ENCODE results near the gene SHROOM3.

Gene SHROOM3

DNA sequence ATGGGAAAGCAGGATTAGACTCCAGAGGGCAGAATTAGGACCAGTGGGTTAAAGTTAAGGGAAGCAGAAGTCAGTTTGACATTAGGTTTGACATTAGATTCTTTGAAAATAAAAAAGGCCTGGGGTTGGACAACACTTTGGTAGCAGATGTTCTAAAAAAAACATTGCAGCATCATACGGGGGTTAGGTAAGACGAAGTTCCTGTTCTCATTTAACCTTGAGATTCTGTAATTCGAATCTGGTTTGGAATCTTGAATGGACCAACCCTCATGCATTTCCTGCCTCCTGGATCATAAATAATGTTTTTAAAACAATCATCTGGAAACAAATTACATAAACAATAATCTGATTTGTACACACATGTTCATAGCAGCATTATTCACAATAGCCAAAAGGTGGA is 181.0 kb downstream of the SHROOM3 start:
- TF ChIP-seq GLIS3 (CRISPR knock-in tag; IDR thresholded peaks at IDR 0.05): no peak
- TF ChIP-seq ZFP3 (CRISPR knock-in tag; IDR thresholded peaks at IDR 0.05): no peak
- TF ChIP-seq ZNF8 (CRISPR knock-in tag; IDR thresholded peaks at IDR 0.05): no peak
- TF ChIP-seq TCF4 (CRISPR knock-in tag; IDR thresholded peaks at IDR 0.05; ENCODE audit: borderline replicate concordance): no peak
- no peak for TF ChIP-seq BACH2 (CRISPR knock-in tag; IDR thresholded peaks at IDR 0.05; ENCODE audit: borderline replicate concordance)
- TF ChIP-seq PPARA (CRISPR knock-in tag; IDR thresholded peaks at IDR 0.05; ENCODE audit: borderline replicate concordance): no peak
- TF ChIP-seq TOX (CRISPR knock-in tag; IDR thresholded peaks at IDR 0.05; ENCODE audit: borderline replicate concordance): no peak
- TF ChIP-seq POU6F1 (CRISPR knock-in tag; IDR thresholded peaks at IDR 0.05; ENCODE audit: borderline replicate concordance, low read depth): no peak
- no peak for TF ChIP-seq ZC3H10 (CRISPR knock-in tag; IDR thresholded peaks at IDR 0.05)
- TF ChIP-seq ARNTL (CRISPR knock-in tag; IDR thresholded peaks at IDR 0.05; ENCODE audit: borderline replicate concordance, low read depth): no peak
- TF ChIP-seq ZFP30 (CRISPR knock-in tag; IDR thresholded peaks at IDR 0.05): no peak
- no peak for TF ChIP-seq ZNF70 (CRISPR knock-in tag; IDR thresholded peaks at IDR 0.05)
- no peak for ATAC-seq

DNA sequence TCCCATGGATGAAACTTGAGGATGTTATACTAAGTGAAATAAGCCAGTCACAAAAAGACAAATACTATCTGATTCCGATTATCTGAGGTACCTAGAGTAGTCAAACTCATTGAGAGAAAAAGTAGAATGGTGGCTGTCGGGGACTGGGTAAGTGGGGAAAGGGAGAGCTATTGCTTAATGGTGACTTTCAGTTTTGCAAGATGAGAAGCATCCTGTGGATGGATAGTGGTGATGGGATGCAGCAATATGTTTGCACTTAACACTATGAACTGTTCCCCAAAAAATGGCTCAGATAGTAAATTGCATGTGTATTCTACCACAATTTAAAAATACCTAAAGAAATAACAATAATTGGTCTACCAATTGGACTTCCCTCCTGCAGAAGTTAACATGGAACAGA is 181.5 kb downstream of the SHROOM3 start:
- ATAC-seq: 0 out of 3 replicates have a peak, but pooled peaks have one; percentile 19
- TF ChIP-seq GLIS3 (CRISPR knock-in tag; IDR thresholded peaks at IDR 0.05) (no peak), ZC3H10 (CRISPR knock-in tag; IDR thresholded peaks at IDR 0.05) (no peak), POU6F1 (CRISPR knock-in tag; IDR thresholded peaks at IDR 0.05; ENCODE audit: borderline replicate concordance, low read depth) (no peak), ZFP3 (CRISPR knock-in tag; IDR thresholded peaks at IDR 0.05) (no peak), CREB5 (CRISPR knock-in tag; IDR thresholded peaks at IDR 0.05; ENCODE audit: low read depth) (no peak), TCF4 (CRISPR knock-in tag; IDR thresholded peaks at IDR 0.05; ENCODE audit: borderline replicate concordance) (no peak), CSDC2 (CRISPR knock-in tag; IDR thresholded peaks at IDR 0.05) (no peak), SNAI2 (CRISPR knock-in tag; IDR thresholded peaks at IDR 0.05) (no peak), OSR1 (CRISPR knock-in tag; IDR thresholded peaks at IDR 0.05) (no peak), ZFP30 (CRISPR knock-in tag; IDR thresholded peaks at IDR 0.05) (no peak)
- TF ChIP-seq, protein P1, sequence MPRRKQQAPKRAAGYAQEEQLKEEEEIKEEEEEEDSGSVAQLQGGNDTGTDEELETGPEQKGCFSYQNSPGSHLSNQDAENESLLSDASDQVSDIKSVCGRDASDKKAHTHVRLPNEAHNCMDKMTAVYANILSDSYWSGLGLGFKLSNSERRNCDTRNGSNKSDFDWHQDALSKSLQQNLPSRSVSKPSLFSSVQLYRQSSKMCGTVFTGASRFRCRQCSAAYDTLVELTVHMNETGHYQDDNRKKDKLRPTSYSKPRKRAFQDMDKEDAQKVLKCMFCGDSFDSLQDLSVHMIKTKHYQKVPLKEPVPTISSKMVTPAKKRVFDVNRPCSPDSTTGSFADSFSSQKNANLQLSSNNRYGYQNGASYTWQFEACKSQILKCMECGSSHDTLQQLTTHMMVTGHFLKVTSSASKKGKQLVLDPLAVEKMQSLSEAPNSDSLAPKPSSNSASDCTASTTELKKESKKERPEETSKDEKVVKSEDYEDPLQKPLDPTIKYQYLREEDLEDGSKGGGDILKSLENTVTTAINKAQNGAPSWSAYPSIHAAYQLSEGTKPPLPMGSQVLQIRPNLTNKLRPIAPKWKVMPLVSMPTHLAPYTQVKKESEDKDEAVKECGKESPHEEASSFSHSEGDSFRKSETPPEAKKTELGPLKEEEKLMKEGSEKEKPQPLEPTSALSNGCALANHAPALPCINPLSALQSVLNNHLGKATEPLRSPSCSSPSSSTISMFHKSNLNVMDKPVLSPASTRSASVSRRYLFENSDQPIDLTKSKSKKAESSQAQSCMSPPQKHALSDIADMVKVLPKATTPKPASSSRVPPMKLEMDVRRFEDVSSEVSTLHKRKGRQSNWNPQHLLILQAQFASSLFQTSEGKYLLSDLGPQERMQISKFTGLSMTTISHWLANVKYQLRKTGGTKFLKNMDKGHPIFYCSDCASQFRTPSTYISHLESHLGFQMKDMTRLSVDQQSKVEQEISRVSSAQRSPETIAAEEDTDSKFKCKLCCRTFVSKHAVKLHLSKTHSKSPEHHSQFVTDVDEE (CRISPR knock-in tag; IDR thresholded peaks at IDR 0.05): no peak

- no peak for TF ChIP-seq ESRRG (CRISPR knock-in tag; IDR thresholded peaks at IDR 0.05)
- no peak for TF ChIP-seq CSDC2 (CRISPR knock-in tag; IDR thresholded peaks at IDR 0.05)
- no peak for TF ChIP-seq ZFP30 (CRISPR knock-in tag; IDR thresholded peaks at IDR 0.05)
- no peak for TF ChIP-seq ARNTL (CRISPR knock-in tag; IDR thresholded peaks at IDR 0.05; ENCODE audit: borderline replicate concordance, low read depth)
- TF ChIP-seq TCF4 (CRISPR knock-in tag; IDR thresholded peaks at IDR 0.05; ENCODE audit: borderline replicate concordance): no peak
- TF ChIP-seq, protein P2, sequence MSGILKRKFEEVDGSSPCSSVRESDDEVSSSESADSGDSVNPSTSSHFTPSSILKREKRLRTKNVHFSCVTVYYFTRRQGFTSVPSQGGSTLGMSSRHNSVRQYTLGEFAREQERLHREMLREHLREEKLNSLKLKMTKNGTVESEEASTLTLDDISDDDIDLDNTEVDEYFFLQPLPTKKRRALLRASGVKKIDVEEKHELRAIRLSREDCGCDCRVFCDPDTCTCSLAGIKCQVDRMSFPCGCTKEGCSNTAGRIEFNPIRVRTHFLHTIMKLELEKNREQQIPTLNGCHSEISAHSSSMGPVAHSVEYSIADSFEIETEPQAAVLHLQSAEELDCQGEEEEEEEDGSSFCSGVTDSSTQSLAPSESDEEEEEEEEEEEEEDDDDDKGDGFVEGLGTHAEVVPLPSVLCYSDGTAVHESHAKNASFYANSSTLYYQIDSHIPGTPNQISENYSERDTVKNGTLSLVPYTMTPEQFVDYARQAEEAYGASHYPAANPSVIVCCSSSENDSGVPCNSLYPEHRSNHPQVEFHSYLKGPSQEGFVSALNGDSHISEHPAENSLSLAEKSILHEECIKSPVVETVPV (CRISPR knock-in tag; IDR thresholded peaks at IDR 0.05): no peak
- TF ChIP-seq PPARA (CRISPR knock-in tag; IDR thresholded peaks at IDR 0.05; ENCODE audit: borderline replicate concordance): no peak
- ATAC-seq: no peak
Observed at GRCh38 chr4:76620723-76621468, 185.9 kb downstream of the SHROOM3 start.
